ENCODE measurements around the gene LNX2.

GRCh38 chr13:27588405-27588804 is 31.9 kb downstream of the LNX2 start:
- no peak for TF ChIP-seq CTCF (conservative IDR thresholded peaks at IDR 0.05; ENCODE audit: low read length)
- TF ChIP-seq EZH2phosphoT487 (IDR thresholded peaks at IDR 0.05; ENCODE audit: borderline replicate concordance) = no peak

Measured in Loucy (cell line).